GM19372 (cell line): Measurements from ENCODE around the gene DHX58.

Experiments used
- ATAC-seq: cut with Tn5 transposase; IDR thresholded peaks from one replicate; pipeline ENCODE4 v1.9.1; 2021; ENCODE audit warnings: mild to moderate bottlenecking, low read depth, moderate library complexity; ENCODE audit not compliant: unreplicated experiment

The DHX58 gene

GRCh38 chr17:42056635-42057034 lies 55.9 kb downstream of the DHX58 start:
- no peak for ATAC-seq

- no peak for ATAC-seq
These were observed 57.0 kb downstream of the DHX58 start for GRCh38 chr17:42055496-42055895.

GRCh38 chr17:42055027-42055426 lies 57.5 kb downstream of the DHX58 start:
- ATAC-seq: no peak

GRCh38 chr17:42053731-42054500 lies 58.6 kb downstream of the DHX58 start:
- ATAC-seq: no peak

GRCh38 chr17:42052346-42052877 lies 60.1 kb downstream of the DHX58 start:
- ATAC-seq: no peak

GRCh38 chr17:42051645-42052044 lies 60.9 kb downstream of the DHX58 start:
- ATAC-seq: no peak
